Sigmoid colon (tissue), 4 donors: Measurements from ENCODE around the gene BANP.

Experiments used
- CTCF ChIP-seq, 4 experiments: fragments of 450-650 bp in 3 of 4; fragments of 200-600 bp in 1 of 4; IDR thresholded peaks; one replicate each; pipeline ENCODE4 v1.5.1; 2016 to 2019; ENCODE audit warnings: antibody characterized with exemption in 4 of 4, mild to moderate bottlenecking in 3 of 4, moderate library complexity in 2 of 4
- EP300 ChIP-seq, 4 donors: sonication (generic); formaldehyde crosslinking; IDR thresholded peaks; one replicate each; pipeline ENCODE4 v1.6.1; 2017; ENCODE audit warnings: antibody characterized with exemption in 4 of 4
- POLR2AphosphoS5 ChIP-seq, 4 donors: sonication (generic); formaldehyde crosslinking; IDR thresholded peaks; one replicate each; pipeline ENCODE4 v1.6.1; 2017; ENCODE audit warnings: antibody characterized with exemption in 4 of 4

- TF ChIP-seq EP300 (IDR thresholded peaks at IDR 0.05) (no peak), CTCF (IDR thresholded peaks at IDR 0.05) (no peak), POLR2AphosphoS5 (IDR thresholded peaks at IDR 0.05) (no peak)
Observed at GRCh38 chr16:88003316-88003715, 52.1 kb downstream of the BANP start.
